ENCODE data around the gene ANO4. TPM values are rescaled to one million over a fixed set of nuclear protein-coding genes. Genes with fewer than 3 reads are reported as not detected.

ANO4 gene
- total RNA-seq, 1 experiment from 2014 or later: 7.0 TPM

Other genes starting within 250 kb of the ANO4 start
- gene GAS2L3, start 221.1 kb upstream of the ANO4 start, total RNA-seq (2014; rRNA removed; shearing (Covaris generic); ENCODE audit: low replicate concordance): 13.4 and 44.0 TPM in 2 replicates